22Rv1 (cell line): ENCODE results near the gene TMEM19.

Experiments used
- ZFX ChIP-seq: fragments of 450-650 bp; IDR thresholded peaks from 2 replicates; pipeline ENCODE4 v1.6.1; 2017; ENCODE audit warnings: antibody characterized with exemption, borderline replicate concordance
- TF ChIP-seq, protein P1 (sequence below): fragments of 450-650 bp; IDR thresholded peaks from 2 replicates; pipeline ENCODE4 v1.5.1; 2017; ENCODE audit warnings: mild to moderate bottlenecking

DNA sequence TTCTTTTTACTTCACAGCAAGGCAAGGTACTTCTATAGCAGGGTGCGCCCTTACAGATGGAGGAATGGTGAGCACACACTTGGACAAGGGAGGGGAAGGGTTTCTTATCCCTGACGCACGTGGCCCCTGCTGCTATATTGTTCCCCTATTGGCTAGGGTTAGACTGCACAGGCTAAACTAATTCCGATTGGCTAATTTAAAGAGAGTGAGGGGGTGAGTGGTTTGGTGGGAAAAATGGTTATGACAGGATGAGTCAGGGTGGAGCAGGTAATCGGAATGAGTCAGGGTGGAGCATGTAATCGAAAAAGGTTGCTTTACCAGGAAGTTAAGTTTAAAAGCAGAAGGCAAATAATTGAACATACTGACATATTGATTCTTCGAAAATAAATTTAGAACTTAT, 45.1 kb downstream of the TMEM19 start:
- TF ChIP-seq, protein P1, sequence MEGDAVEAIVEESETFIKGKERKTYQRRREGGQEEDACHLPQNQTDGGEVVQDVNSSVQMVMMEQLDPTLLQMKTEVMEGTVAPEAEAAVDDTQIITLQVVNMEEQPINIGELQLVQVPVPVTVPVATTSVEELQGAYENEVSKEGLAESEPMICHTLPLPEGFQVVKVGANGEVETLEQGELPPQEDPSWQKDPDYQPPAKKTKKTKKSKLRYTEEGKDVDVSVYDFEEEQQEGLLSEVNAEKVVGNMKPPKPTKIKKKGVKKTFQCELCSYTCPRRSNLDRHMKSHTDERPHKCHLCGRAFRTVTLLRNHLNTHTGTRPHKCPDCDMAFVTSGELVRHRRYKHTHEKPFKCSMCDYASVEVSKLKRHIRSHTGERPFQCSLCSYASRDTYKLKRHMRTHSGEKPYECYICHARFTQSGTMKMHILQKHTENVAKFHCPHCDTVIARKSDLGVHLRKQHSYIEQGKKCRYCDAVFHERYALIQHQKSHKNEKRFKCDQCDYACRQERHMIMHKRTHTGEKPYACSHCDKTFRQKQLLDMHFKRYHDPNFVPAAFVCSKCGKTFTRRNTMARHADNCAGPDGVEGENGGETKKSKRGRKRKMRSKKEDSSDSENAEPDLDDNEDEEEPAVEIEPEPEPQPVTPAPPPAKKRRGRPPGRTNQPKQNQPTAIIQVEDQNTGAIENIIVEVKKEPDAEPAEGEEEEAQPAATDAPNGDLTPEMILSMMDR, result no peak
- no peak for TF ChIP-seq ZFX
